ENCODE data around the gene LRRC63.
"Not testable (repeated sequence)": the region's sequence is repeated elsewhere in the genome, so short reads cannot be mapped to it uniquely, and the experiment has no call there.

Gene LRRC63

GRCh38 chr13:46181840-46182490, 29.8 kb upstream of the LRRC63 start, which contains the start of gene LCP1:
Gene LCP1 (minus strand): TSS chr13:46182177. CDS start chr13:46159662, 22,515 bp downstream.
- no peak for DNase-seq

DNA sequence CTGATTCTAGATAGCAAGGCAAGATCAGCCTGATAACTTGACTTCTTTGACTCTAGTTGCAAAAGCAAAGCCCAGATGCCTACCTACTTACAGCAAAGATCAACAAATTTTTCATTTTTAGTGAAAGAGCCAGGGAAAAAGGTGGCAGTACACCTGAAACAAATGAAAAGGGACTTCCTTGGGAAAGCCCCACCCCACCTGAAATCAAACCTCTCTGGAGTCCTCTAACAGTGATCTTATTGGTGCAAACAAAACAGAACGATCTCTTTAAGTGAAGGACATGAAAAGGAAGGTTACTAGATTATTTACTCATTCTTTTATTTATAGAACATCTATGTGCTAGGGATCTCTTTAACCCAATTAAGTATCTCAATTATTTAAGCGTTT, 29.2 kb upstream of the LRRC63 start:
- no peak for DNase-seq

DNA sequence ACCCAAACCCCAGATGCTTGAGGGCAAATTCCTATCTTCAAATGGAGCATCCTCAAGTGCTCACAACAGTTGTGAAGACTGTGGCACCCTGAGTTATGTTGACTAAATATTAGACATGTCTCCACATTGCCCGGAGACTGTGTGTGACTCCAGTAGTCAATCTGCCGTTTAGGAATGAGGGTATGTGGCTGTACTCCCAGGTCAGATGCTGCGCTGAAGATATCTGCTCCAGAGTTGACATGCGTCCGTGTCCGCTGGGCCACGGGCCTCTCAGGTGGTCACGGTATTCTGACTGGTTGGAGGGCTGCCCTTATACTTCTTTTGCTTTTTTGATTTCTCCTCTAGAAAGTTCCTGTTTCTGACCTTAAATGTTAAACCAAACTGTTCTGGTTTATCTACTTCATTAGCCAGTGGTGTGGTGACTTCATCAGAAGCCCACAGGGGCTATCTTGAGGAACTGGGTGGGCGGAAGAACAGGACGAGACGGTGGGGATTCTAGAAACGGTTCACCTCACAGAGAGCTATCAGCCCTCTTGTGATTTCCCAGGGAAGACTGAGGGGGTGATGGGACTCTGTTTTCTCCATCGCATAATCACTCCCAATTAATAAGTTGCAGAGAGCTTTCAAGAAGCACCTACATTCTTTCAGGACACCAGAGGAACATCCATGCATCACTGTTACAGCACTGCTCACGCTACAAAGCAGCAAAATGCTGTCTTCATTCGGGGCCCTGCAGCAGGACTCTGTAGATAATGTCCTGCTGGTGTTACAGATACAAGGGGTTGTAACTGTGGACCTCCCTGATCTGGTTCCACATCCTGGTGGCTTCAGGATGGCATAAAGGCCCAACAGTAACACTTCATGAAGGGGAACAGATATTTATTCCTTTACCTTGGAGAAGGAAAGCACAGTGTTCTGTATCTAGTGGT, 28.4 kb upstream of the LRRC63 start:
- no peak for DNase-seq

DNA sequence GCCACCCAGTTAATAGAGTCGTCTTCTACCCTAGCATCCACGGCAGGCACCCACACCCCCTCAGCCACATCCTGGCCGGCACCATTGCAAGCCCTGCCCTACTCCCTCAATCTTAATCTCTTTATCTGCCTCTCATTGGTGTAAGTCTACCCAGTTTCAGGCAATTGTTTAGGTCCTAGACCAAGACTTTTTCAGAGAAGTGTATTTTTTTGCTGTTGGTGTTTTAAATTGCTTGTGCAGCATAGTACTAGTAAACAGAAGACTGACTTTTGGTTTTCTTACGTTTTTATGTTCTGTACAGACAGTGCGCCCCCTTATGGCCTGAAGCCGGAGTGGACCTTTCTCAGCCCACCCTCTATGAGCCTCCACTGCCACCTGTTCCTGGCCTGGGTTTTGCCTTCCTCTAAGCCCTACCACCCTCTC, 27.4 kb upstream of the LRRC63 start:
- DNase-seq: no peak

DNA sequence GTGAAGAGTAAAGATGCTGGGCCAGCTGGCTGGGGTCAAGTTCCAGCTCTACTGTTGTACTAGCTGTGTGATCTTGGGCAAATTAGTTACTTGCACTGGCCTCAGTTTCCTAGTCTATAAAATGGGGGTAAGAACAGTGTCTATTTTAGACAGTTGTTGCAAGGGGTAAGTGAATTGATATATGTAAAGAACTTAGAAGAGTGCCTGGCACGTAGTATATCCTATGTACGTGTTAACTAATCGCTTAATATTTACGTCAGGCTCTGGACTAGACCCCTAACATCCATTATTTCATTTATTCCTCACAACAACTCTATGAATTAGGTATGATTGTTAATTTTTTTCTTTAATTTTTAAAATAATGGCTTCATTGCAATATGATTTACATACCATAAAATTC, 26.1 kb upstream of the LRRC63 start:
- DNase-seq: no peak

DNA sequence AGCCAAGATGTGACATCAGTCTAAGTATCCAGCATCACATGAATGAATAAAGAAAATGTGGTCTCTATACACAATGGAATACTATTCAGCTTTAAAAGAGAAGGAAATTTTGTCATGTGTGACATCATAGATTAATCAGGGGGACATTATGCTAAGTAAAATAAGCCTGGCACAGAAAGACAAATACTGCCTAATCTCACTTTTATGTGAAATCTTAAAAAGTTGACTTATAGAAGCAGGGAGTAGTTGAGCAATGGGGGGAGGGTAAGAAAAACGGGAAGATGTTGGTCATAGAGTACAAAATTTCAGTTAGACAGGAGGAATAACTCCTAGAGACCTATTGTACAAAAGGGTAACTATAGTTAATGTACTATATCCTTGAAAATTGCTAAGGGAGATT, 19.3 kb upstream of the LRRC63 start:
- DNase-seq: no peak

DNA sequence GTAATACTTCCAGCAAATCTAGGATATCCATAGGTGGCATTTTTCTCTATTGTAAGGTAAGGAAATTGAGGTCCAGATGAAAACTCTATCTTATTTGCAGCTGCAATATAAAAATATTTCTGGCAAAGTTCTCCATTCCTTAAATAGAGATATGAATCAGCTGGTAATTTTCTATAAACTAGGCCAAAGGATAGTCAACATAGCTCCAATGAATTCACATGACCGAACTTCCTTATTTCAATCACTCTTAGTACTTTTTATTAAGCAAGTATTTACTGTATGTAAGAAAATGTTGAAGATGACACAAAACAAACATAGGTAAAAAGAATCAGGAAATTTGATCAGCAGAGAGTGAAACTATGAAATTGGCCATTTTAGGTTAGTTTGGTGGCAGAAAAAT, 16.7 kb upstream of the LRRC63 start:
- no peak for DNase-seq

DNA sequence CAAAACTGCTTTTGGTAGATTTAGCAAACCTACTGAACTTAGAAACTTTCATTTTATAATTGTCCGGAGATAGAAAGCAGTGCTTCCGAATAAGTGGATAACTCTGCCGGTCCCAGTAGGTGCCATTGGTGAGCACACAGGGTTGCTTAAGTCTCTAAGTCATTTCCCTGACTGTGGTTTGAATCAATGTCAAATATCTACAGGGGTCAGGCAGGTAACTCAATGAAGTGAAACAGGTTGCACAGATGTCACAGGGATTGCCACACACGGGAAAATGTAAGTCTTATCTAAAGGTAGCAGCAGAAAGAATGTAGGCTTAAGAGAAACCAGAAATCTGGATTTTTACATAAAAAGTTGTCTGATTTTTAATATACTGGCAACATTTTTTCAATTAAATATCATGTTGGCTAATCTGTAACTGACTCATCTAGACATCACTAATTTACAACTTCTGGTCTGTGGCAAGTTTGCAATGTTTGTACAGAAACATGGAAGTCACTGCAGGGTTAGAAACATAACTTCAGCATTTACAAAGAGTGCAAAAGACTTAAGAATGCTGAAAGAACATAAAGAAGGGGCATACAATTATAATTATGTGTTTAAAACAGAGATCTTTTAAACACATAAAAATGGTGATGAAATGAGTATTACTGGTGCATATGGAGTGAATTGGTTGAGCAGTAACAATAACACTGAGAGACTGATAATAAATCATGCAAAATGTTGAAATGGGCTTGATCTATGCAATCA, 14.3 kb upstream of the LRRC63 start:
- DNase-seq: no peak

DNA sequence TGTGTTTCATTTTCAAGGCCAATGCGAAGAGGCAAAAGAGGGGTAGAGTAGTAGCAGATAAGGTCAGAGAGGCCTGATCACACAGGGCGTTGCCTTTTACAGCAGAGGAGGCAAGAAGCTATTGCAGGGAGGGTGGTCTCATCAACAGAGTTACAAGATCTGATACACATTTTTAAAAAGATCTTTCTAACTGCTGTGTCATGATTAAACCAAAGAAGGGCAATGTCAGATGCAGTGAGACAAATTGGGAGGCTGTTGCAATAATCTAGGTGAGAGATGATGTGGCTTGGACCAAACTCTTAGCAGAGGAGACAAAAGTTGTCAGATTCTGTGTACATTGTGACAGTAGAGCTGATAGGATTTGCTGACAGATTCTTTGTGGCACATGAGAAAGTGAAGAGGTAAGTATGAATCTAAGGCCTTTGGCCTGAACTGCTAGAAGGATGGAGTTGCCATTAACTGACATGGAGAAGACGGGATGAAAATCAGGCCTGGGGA, 13.0 kb upstream of the LRRC63 start:
- no peak for DNase-seq

GRCh38 chr13:46202188-46202795, 9.4 kb upstream of the LRRC63 start:
- no peak for DNase-seq

DNA sequence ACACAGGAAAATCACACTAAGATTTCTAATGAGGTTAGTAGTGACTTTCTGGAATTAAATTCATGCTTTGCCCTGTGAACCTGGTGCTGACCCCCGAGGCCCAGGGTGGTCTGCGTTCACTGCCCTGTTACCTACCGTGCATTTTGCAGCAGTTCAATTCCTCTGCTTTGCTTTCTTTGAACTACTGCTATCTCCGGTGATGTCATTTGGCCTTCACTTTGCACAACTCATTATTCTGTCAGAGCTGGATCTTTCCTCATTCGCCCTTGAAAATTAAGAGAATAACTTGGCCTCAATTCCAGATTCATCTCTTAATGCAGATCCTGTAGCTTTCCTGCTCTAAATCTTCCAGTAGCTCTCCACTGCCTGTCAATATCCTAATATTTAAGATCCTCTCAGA, 8.8 kb upstream of the LRRC63 start:
- DNase-seq: no peak

GRCh38 chr13:46206143-46206542, 5.6 kb upstream of the LRRC63 start:
- DNase-seq: no peak

- DNase-seq: no peak
Observed at GRCh38 chr13:46207828-46208227, 3.9 kb upstream of the LRRC63 start.

GRCh38 chr13:46210362-46211083, 1.2 kb upstream of the LRRC63 start:
- DNase-seq: no peak

- no peak for DNase-seq
Observed at GRCh38 chr13:46211116-46211482, 629 bp upstream of the LRRC63 start.

GRCh38 chr13:46213242-46213641, 1.5 kb downstream of the LRRC63 start:
- no peak for DNase-seq

GRCh38 chr13:46214741-46215140, 3.0 kb downstream of the LRRC63 start:
- DNase-seq: not testable (repeated sequence)

DNA sequence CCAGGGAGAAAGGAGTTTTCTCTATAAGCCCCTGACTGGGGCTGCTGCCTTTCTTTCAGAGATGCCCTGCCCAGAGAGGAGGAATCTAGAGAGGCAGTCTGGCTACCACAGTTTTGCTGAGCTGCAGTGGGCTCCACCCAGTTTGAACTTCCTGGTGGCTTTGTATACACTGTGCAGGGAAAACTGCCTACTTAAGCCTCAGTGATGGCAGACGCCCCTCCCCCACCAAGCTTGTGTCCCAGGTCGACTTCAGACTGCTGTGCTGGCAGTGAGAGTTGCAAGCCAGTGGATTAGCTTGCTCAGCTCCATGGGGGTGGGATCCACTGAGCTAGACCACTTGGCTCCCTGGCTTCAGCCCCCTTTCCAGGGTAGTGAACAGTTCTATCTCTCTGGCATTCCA, 8.5 kb downstream of the LRRC63 start:
- peak in 1 of 2 experiments; percentile 0 for DNase-seq

DNA sequence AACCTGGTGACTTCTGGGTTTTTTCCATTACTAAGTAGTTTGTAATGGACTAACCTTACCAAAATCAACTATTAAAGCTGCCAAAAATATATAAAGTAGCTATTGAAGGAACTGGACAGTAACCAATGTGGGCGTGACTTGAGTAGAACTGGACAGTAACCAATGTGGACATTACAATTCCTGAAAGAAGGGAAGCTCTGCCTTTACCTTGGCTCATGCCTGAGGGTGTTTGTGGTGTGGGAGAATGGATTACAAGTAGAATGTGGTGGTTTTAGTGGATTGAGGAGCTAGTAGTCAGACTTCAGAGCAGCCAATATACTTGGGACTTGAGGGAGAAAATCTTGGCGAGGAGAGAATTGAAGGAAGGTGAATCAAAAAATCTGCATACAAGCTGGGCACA, 17.5 kb downstream of the LRRC63 start:
- DNase-seq: no peak

- DNase-seq: no peak
Observed at GRCh38 chr13:46232281-46232680, 20.6 kb downstream of the LRRC63 start.

GRCh38 chr13:46235286-46235685, 23.6 kb downstream of the LRRC63 start:
- no peak for DNase-seq

DNA sequence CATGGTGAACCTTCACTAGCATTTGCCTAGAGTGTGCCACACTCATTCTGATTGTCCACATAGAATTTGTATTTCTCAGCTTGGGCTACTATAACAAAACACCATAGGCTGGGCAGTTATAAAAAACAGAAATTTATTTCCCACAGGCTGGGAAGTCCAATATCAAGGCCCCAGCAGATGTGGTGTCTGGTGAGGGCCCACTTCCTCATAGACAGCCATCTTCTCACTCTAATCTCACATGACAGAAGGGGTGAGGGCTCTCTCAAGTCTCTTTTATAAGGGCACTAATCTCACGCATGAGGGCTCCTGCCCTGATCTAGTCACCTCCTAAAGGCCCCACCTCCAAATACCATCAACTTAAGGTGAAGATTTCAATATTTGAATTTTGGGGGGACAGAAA, 53.6 kb downstream of the LRRC63 start:
- no peak for DNase-seq

Data from NCI-H187 (cell line).